ENCODE data around the gene ZNF571. TPM values are rescaled to one million over a fixed set of nuclear protein-coding genes. Genes with fewer than 3 reads are reported as not detected.

Gene ZNF571
- total and polyA plus RNA-seq, 4 donors: 1.3 to 12.6 (median 3.2) TPM

DNA sequence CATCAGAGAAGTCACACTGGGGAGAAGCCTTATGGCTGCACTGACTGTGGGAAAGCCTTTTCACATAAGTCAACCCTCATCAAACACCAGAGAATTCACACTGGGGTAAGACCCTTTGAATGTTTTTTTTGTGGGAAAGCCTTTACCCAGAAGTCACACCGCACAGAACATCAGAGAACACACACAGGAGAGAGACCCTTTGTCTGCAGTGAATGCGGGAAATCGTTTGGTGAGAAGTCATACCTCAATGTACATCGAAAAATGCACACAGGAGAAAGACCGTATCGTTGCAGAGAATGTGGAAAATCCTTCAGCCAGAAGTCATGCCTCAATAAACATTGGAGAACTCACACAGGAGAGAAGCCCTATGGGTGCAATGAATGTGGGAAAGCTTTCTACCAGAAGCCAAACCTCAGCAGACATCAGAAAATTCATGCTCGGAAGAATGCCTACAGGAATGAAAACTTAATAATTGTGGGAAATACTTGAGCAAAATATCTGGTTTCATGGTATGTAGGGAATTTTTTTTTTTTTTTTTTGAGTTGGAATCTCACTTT, 57.1 kb downstream of the ZNF571 start:
- no peaks in the 10 kb centered on the region for H3K4me1 ChIP-seq (ENCODE audit: control insufficient read depth in 5 of 5, insufficient read depth in 5 of 5, low read length in 5 of 5)
- H3K9me3 ChIP-seq (ENCODE audit: control insufficient read depth in 4 of 4, insufficient read depth in 3 of 4, low read length in 3 of 4): peaks cover 12 to 48% (median 27%) of the 10 kb centered on the region in 4 donors
- no peak overlapping the region for H3K4me3 ChIP-seq
- DNase-seq (no peak), ATAC-seq (ENCODE audit: insufficient read depth, low FRiP score) (no peak)
- no peak overlapping the region for H3K27ac ChIP-seq (ENCODE audit: low read depth in 1 of 2, low read length in 1 of 2)
- H3K27me3 ChIP-seq (ENCODE audit: control insufficient read depth in 3 of 3, insufficient read depth in 3 of 3, low read length in 2 of 3): no peaks in the 10 kb centered on the region
- no peak for TF ChIP-seq CTCF (IDR thresholded peaks at IDR 0.05; ENCODE audit: control extremely low read depth, extremely low read depth)
- 96 to 97% methylated on average over 7 of the region's 7 CpGs for WGBS, 2 donors
- no peak overlapping the region for H3K9ac ChIP-seq (ENCODE audit: insufficient read depth in 1 of 2, low read length in 2 of 2)
- peaks cover 18 to 47% (median 41%) of the 10 kb centered on the region in 4 donors for H3K36me3 ChIP-seq (ENCODE audit: control insufficient read depth in 4 of 4, insufficient read depth in 4 of 4, low read length in 4 of 4)

DNA sequence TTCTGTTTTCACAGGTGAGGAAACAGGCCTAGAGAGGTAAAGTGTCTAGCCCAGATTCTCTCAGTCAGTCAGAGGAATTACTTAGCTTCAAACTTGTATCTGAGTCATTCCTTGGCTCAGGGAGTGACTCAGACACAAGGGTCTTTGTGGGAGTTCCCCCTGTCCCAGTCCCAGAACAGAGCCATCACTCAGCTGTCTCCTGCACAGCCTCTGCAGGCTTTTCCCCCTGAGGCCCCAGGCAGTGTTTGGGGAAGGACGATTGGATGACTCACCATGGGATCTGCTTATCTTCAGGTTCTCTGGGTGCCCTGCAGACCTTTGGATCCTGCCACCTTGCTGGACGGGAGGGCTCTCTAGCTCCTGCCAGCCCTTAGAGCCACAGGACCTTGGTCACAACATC, 74.7 kb downstream of the ZNF571 start:
- H3K36me3 ChIP-seq (ENCODE audit: control insufficient read depth in 4 of 4, insufficient read depth in 4 of 4, low read length in 4 of 4): peaks cover 4 to 34% (median 22%) of the 10 kb centered on the region in 4 donors
- H3K27me3 ChIP-seq (ENCODE audit: control insufficient read depth in 3 of 3, insufficient read depth in 3 of 3, low read length in 2 of 3): no peaks in the 10 kb centered on the region
- ATAC-seq (ENCODE audit: insufficient read depth, low FRiP score) (no peak), DNase-seq (no peak)
- no peaks in the 10 kb centered on the region for H3K4me1 ChIP-seq (ENCODE audit: control insufficient read depth in 5 of 5, insufficient read depth in 5 of 5, low read length in 5 of 5)
- H3K4me3 ChIP-seq: no peak overlapping the region
- peaks cover 2 to 31% (median 5%) of the 10 kb centered on the region in 4 donors for H3K9me3 ChIP-seq (ENCODE audit: control insufficient read depth in 4 of 4, insufficient read depth in 3 of 4, low read length in 3 of 4)
- WGBS, 2 donors: 79 to 89% methylated on average over 2 of the region's 2 CpGs
- H3K9ac ChIP-seq (ENCODE audit: insufficient read depth in 1 of 2, low read length in 2 of 2): no peak overlapping the region
- TF ChIP-seq CTCF (IDR thresholded peaks at IDR 0.05; ENCODE audit: control extremely low read depth, extremely low read depth): no peak
- no peak overlapping the region for H3K27ac ChIP-seq (ENCODE audit: low read depth in 1 of 2, low read length in 1 of 2)

Other genes starting within 250 kb of the ZNF571 start
- gene ZNF527, start 223.7 kb downstream of the ZNF571 start, total RNA-seq: 1 to 10 TPM; 4.8 to 9.2 TPM
- 1 to 10 TPM; 1.8 to 2.1 TPM for gene ZNF527, start 223.7 kb downstream of the ZNF571 start, polyA plus RNA-seq
- 10 to 100 TPM in 1 of 2 donors, 1 to 10 TPM in 1; 3.3 to 10.1 TPM for gene ZNF569, start 127.3 kb downstream of the ZNF571 start, total RNA-seq
- gene ZNF569, start 127.3 kb downstream of the ZNF571 start, polyA plus RNA-seq: 1 to 10 TPM; 1.2 to 1.9 TPM
- 1 to 10 TPM; 5.1 to 8.8 TPM for gene ZNF570, start 125.4 kb downstream of the ZNF571 start, total RNA-seq
- gene ZNF570, start 125.4 kb downstream of the ZNF571 start, polyA plus RNA-seq: 1 to 10 TPM; 1.1 to 1.6 TPM
- 10 to 100 TPM in 1 of 2 donors, 1 to 10 TPM in 1; 5.3 to 15.8 TPM for gene ZNF793, start 87.9 kb downstream of the ZNF571 start, total RNA-seq
- gene ZNF793, start 87.9 kb downstream of the ZNF571 start, polyA plus RNA-seq: 1 to 10 TPM; 1.1 to 1.3 TPM
- 1 to 10 TPM; 2.3 to 5.7 TPM for gene ZNF540, start 84 bp upstream of the ZNF571 start, total RNA-seq
- 1 to 10 TPM; 1.2 to 3.6 TPM for gene ZNF540, start 84 bp upstream of the ZNF571 start, polyA plus RNA-seq
- gene ZFP30, start 60.7 kb upstream of the ZNF571 start, total RNA-seq: 10 to 100 TPM in 1 of 2 donors, 1 to 10 TPM in 1; 8.6 to 20.7 TPM
- gene ZFP30, start 60.7 kb upstream of the ZNF571 start, polyA plus RNA-seq: 1 to 10 TPM; 2.0 to 4.8 TPM
- 10 to 100 TPM in 1 of 2 donors, 1 to 10 TPM in 1; 5.4 to 13.7 TPM for gene ZNF607, start 125.0 kb upstream of the ZNF571 start, total RNA-seq
- gene ZNF607, start 125.0 kb upstream of the ZNF571 start, polyA plus RNA-seq: 1 to 10 TPM; 1.4 to 1.5 TPM
- 10 to 100 TPM in 1 of 2 donors, 1 to 10 TPM in 1; 9.1 to 25.0 TPM for gene ZNF573, start 184.8 kb upstream of the ZNF571 start, total RNA-seq
- 1 to 10 TPM; 1.1 to 1.4 TPM for gene ZNF573, start 184.8 kb upstream of the ZNF571 start, polyA plus RNA-seq

Data from lung (tissue), 12 donors.